Activated CD8-positive, alpha-beta memory T cell treated with anti-CD3 and anti-CD28 coated beads for 36 hours (primary cell): Measurements from ENCODE around the gene C18orf63. TPM values are rescaled to one million over a fixed set of nuclear protein-coding genes. Genes with fewer than 3 reads are reported as not detected.
"Not testable (repeated sequence)": the region's sequence is repeated elsewhere in the genome, so short reads cannot be mapped to it uniquely, and the experiment has no call there.

Experiments
- CTCF ChIA-PET: fragments of 350-600 bp; sonication (Branson Sonifier 250); formaldehyde crosslinking; loops from one replicate; lab custom pipeline; 2021; ENCODE audit warnings: antibody characterized with exemption; lab: Charles Lee
- POLR2A ChIA-PET: fragments of 350-600 bp; sonication (Branson Sonifier 250); formaldehyde crosslinking; loops from one replicate; lab custom pipeline; 2021; ENCODE audit warnings: antibody characterized with exemption; lab: Charles Lee
- total RNA-seq, 2 experiments: library from RNA; stranded (reverse); gene quantifications; one replicate each; pipeline ENCODE4 v1.2.3, GENCODE V29; 2021

Gene C18orf63
- total RNA-seq, 2 experiments from 2014 or later, result not detected

GRCh38 chr18:74314759-74315463, 728 bp upstream of the C18orf63 start:
- POLR2A ChIA-PET, result no interaction called here
- CTCF ChIA-PET, result no interaction called here

- POLR2A ChIA-PET, result no interaction called here
Measured at GRCh38 chr18:74316257-74317170, 875 bp downstream of the C18orf63 start.

GRCh38 chr18:74326231-74326630, 10.6 kb downstream of the C18orf63 start:
- ChIA-PET POLR2A (no interaction called here), CTCF (interaction anchor here (1.2 kb wide), 1 partner anchor 149 kb away, joined by 4 read pairs; no protein-coding TSS in a partner anchor)

More at GRCh38 chr18:74316257-74317170, 875 bp downstream of the C18orf63 start:
- CTCF ChIA-PET, result no interaction called here

- CTCF ChIA-PET, result interaction anchor here (0.6 to 1.2 kb wide), 2 partner anchors 149 to 225 kb away, joined by 3 to 4 read pairs; no protein-coding TSS in a partner anchor
- POLR2A ChIA-PET, result not testable (repeated sequence)
Measured at GRCh38 chr18:74326791-74327190, 11.2 kb downstream of the C18orf63 start.

GRCh38 chr18:74328206-74328605, 12.6 kb downstream of the C18orf63 start:
- POLR2A ChIA-PET, result no interaction called here
- CTCF ChIA-PET, result no interaction called here

- CTCF ChIA-PET, result no interaction called here
- POLR2A ChIA-PET, result no interaction called here
Measured at GRCh38 chr18:74329688-74330205, 14.1 kb downstream of the C18orf63 start.

- ChIA-PET CTCF (interaction anchor here (0.5 kb wide), 1 partner anchor 156 kb away, joined by 3 read pairs; no protein-coding TSS in a partner anchor), POLR2A (no interaction called here)
Measured at GRCh38 chr18:74331404-74331803, 15.8 kb downstream of the C18orf63 start.

- CTCF ChIA-PET, result no interaction called here
Measured at GRCh38 chr18:74333091-74333490, 17.5 kb downstream of the C18orf63 start.

GRCh38 chr18:74334242-74334893, 18.7 kb downstream of the C18orf63 start:
- ChIA-PET POLR2A (no interaction called here), CTCF (no interaction called here)

More at GRCh38 chr18:74333091-74333490, 17.5 kb downstream of the C18orf63 start:
- POLR2A ChIA-PET, result no interaction called here

- CTCF ChIA-PET, result no interaction called here
- POLR2A ChIA-PET, result no interaction called here
Measured at GRCh38 chr18:74336656-74337055, 21.0 kb downstream of the C18orf63 start.

GRCh38 chr18:74337155-74337911, 21.7 kb downstream of the C18orf63 start:
- ChIA-PET CTCF (no interaction called here), POLR2A (no interaction called here)

- POLR2A ChIA-PET, result no interaction called here
- CTCF ChIA-PET, result no interaction called here
Measured at GRCh38 chr18:74337912-74338309, 22.3 kb downstream of the C18orf63 start.

- POLR2A ChIA-PET, result no interaction called here
- CTCF ChIA-PET, result interaction anchor here (0.7 to 1.5 kb wide), 8 partner anchors 9 to 153 kb away, joined by 3 to 9 read pairs (median 4); no protein-coding TSS in a partner anchor
Measured at GRCh38 chr18:74342416-74343043, 26.9 kb downstream of the C18orf63 start.

- POLR2A ChIA-PET, result no interaction called here
- CTCF ChIA-PET, result no interaction called here
Measured at GRCh38 chr18:74346206-74346605, 30.6 kb downstream of the C18orf63 start.

- CTCF ChIA-PET, result interaction anchor here (1.6 kb wide), 1 partner anchor 203 kb away, joined by 3 read pairs; no protein-coding TSS in a partner anchor
- POLR2A ChIA-PET, result no interaction called here
Measured at GRCh38 chr18:74348581-74348980, 32.9 kb downstream of the C18orf63 start.

GRCh38 chr18:74351354-74351753, 35.7 kb downstream of the C18orf63 start:
- CTCF ChIA-PET, result interaction anchor here (1.5 kb wide), 1 partner anchor 9 kb away, joined by 3 read pairs; no protein-coding TSS in a partner anchor
- POLR2A ChIA-PET, result no interaction called here

- ChIA-PET POLR2A (no interaction called here), CTCF (interaction anchor here (0.8 to 1.9 kb wide), 6 partner anchors 11 to 204 kb away, joined by 3 to 8 read pairs (median 4); no protein-coding TSS in a partner anchor)
Measured at GRCh38 chr18:74353169-74353775, 37.6 kb downstream of the C18orf63 start.

- POLR2A ChIA-PET, result no interaction called here
- CTCF ChIA-PET, result no interaction called here
Measured at GRCh38 chr18:74356959-74357358, 41.3 kb downstream of the C18orf63 start.
